Karpas-422 (cell line): ENCODE results near the gene ANP32A. TPM values are rescaled to one million over a fixed set of nuclear protein-coding genes. Genes with fewer than 3 reads are reported as not detected.
A peak's percentile ranks its signal among the peaks of the same experiment; 100 is the strongest.

Experiments
- DNase-seq: peaks from one replicate; pipeline ENCODE4 v3.0.0-alpha.2; 2015
- H2AFZ ChIP-seq: fragments of 200-600 bp; sonication (generic); 2 replicates; pipeline ENCODE4 v1.6.1; 2014; ENCODE audit warnings: antibody characterized with exemption, low read length, mixed read lengths
- H3K27ac ChIP-seq: fragments of 200-600 bp; sonication (generic); 2 replicates; pipeline ENCODE4 v1.5.1; 2014; ENCODE audit warnings: mild to moderate bottlenecking, low read length, moderate library complexity
- H3K27me3 ChIP-seq: fragments of 200-600 bp; sonication (generic); 2 replicates; pipeline ENCODE4 v1.6.1; 2014; ENCODE audit warnings: low read length, mixed read lengths
- H3K36me3 ChIP-seq: fragments of 200-600 bp; sonication (generic); 2 replicates; pipeline ENCODE4 v1.6.1; 2014; ENCODE audit warnings: low read length, mixed read lengths; ENCODE audit not compliant: insufficient read depth
- H3K4me1 ChIP-seq: fragments of 200-600 bp; sonication (generic); 2 replicates; pipeline ENCODE4 v1.6.1; 2014; ENCODE audit warnings: mild to moderate bottlenecking, low read length, mixed read lengths
- H3K4me2 ChIP-seq: fragments of 200-600 bp; sonication (generic); 2 replicates; pipeline ENCODE4 v1.6.1; 2014; ENCODE audit warnings: low read length, low read depth, mild to moderate bottlenecking; ENCODE audit not compliant: poor library complexity, severe bottlenecking
- H3K4me3 ChIP-seq: fragments of 200-600 bp; sonication (generic); 2 replicates; pipeline ENCODE4 v1.5.1; 2014; ENCODE audit warnings: mild to moderate bottlenecking, antibody characterized with exemption, low read length, mixed read lengths
- H3K79me2 ChIP-seq: fragments of 200-600 bp; sonication (generic); 2 replicates; pipeline ENCODE4 v1.6.1; 2014; ENCODE audit warnings: mild to moderate bottlenecking, low read length, mixed read lengths
- H3K9ac ChIP-seq: fragments of 200-600 bp; sonication (generic); 2 replicates; pipeline ENCODE4 v1.6.0; 2014; ENCODE audit warnings: low read length
- H3K9me2 ChIP-seq: fragments of 200-600 bp; sonication (generic), shearing (Covaris generic); replicated peaks from 2 replicates; pipeline ENCODE4 v1.6.0; 2014; ENCODE audit warnings: mild to moderate bottlenecking, low read length, moderate library complexity; ENCODE audit not compliant: insufficient read depth
- H3K9me3 ChIP-seq: fragments of 300-700, 200-600 bp; sonication (generic); 2 replicates; pipeline ENCODE4 v1.6.1; 2014; ENCODE audit warnings: low read length, mixed read lengths
- H4K20me1 ChIP-seq: fragments of 200-600 bp; sonication (generic); 2 replicates; pipeline ENCODE4 v1.6.1; 2014; ENCODE audit warnings: mild to moderate bottlenecking, antibody characterized with exemption, low read length, low read depth; ENCODE audit not compliant: insufficient read depth
- total RNA-seq: library from RNA; depleted of rRNA; stranded (reverse); fragments of >200 nt; shearing (Covaris generic); gene quantifications from 2 replicates; pipeline ENCODE4 v1.2.3, GENCODE V29; 2014; ENCODE audit warnings: low replicate concordance

The ANP32A gene
- total RNA-seq, 1 experiment from 2014 or later, result 99.5 TPM

GRCh38 chr15:68781766-68782588, 38.7 kb downstream of the ANP32A start:
- no peak overlapping the region for H3K4me2 ChIP-seq
- DNase-seq, result no peak
- no peaks in the 10 kb centered on the region for H3K27me3 ChIP-seq
- no peaks in the 10 kb centered on the region for H3K9me3 ChIP-seq
- no peaks in the 10 kb centered on the region for H3K9me2 ChIP-seq
- H3K79me2 ChIP-seq, result no peaks in the 10 kb centered on the region
- no peaks in the 10 kb centered on the region for H3K4me1 ChIP-seq
- H3K9ac ChIP-seq, result no peak overlapping the region
- peaks cover 32% of the 10 kb centered on the region for H4K20me1 ChIP-seq
- H3K4me3 ChIP-seq, result no peak overlapping the region
- no peak overlapping the region for H2AFZ ChIP-seq
- H3K36me3 ChIP-seq, result peaks cover 48% of the 10 kb centered on the region; the same call in 1 of the 2 replicates
- H3K27ac ChIP-seq, result no peak overlapping the region

- Histone ChIP-seq H3K27ac (no peak overlapping the region), H3K4me3 (no peak overlapping the region), H3K27me3 (no peaks in the 10 kb centered on the region), H3K4me1 (no peaks in the 10 kb centered on the region), H3K79me2 (no peaks in the 10 kb centered on the region), H3K9ac (no peak overlapping the region), H4K20me1 (peaks cover 26% of the 10 kb centered on the region), H3K4me2 (no peak overlapping the region), H3K9me3 (no peaks in the 10 kb centered on the region), H2AFZ (no peak overlapping the region), H3K9me2 (no peaks in the 10 kb centered on the region), H3K36me3 (peaks cover 44% of the 10 kb centered on the region; the same call in 1 of the 2 replicates)
- no peak for DNase-seq
These were observed 39.5 kb downstream of the ANP32A start for GRCh38 chr15:68781217-68781616.

- no peaks in the 10 kb centered on the region for H3K9me3 ChIP-seq
- no peak overlapping the region for H3K9ac ChIP-seq
- DNase-seq, result no peak
- H3K36me3 ChIP-seq, result peaks cover 44% of the 10 kb centered on the region; the same call in 1 of the 2 replicates
- no peaks in the 10 kb centered on the region for H3K4me1 ChIP-seq
- H3K27ac ChIP-seq, result no peak overlapping the region
- H3K79me2 ChIP-seq, result no peaks in the 10 kb centered on the region
- H3K4me2 ChIP-seq, result no peak overlapping the region
- no peaks in the 10 kb centered on the region for H3K9me2 ChIP-seq
- no peak overlapping the region for H2AFZ ChIP-seq
- H3K4me3 ChIP-seq, result no peak overlapping the region
- no peaks in the 10 kb centered on the region for H3K27me3 ChIP-seq
- H4K20me1 ChIP-seq, result peaks cover 19% of the 10 kb centered on the region
These were observed 41.8 kb downstream of the ANP32A start for GRCh38 chr15:68778876-68779275.

- Histone ChIP-seq H3K36me3 (peaks cover 26% of the 10 kb centered on the region; the same call in 1 of the 2 replicates), H3K4me3 (no peak overlapping the region), H3K9me2 (no peaks in the 10 kb centered on the region), H3K9ac (no peak overlapping the region), H3K79me2 (no peaks in the 10 kb centered on the region), H3K27ac (no peak overlapping the region), H2AFZ (no peak overlapping the region), H3K4me1 (no peaks in the 10 kb centered on the region), H4K20me1 (no peaks in the 10 kb centered on the region; the same call in 1 of the 2 replicates), H3K9me3 (no peaks in the 10 kb centered on the region), H3K27me3 (no peaks in the 10 kb centered on the region), H3K4me2 (no peak overlapping the region)
- DNase-seq, result peak; percentile 53
These were observed 44.0 kb downstream of the ANP32A start for GRCh38 chr15:68776477-68777270.

GRCh38 chr15:68775671-68776476, 44.8 kb downstream of the ANP32A start:
- H3K9me3 ChIP-seq, result no peaks in the 10 kb centered on the region
- no peaks in the 10 kb centered on the region for H3K4me1 ChIP-seq
- H2AFZ ChIP-seq, result no peak overlapping the region
- H3K4me2 ChIP-seq, result no peak overlapping the region
- H3K9ac ChIP-seq, result no peak overlapping the region
- no peaks in the 10 kb centered on the region for H3K27me3 ChIP-seq
- no peak overlapping the region for H3K27ac ChIP-seq
- DNase-seq, result peak; percentile 58
- no peak overlapping the region for H3K4me3 ChIP-seq
- H4K20me1 ChIP-seq, result no peaks in the 10 kb centered on the region; the same call in 1 of the 2 replicates
- H3K79me2 ChIP-seq, result no peaks in the 10 kb centered on the region
- H3K36me3 ChIP-seq, result peaks cover 25% of the 10 kb centered on the region; the same call in 1 of the 2 replicates
- no peaks in the 10 kb centered on the region for H3K9me2 ChIP-seq

- H3K4me3 ChIP-seq, result no peak overlapping the region
- no peak overlapping the region for H3K9ac ChIP-seq
- H3K4me2 ChIP-seq, result no peak overlapping the region
- no peak overlapping the region for H3K27ac ChIP-seq
- no peaks in the 10 kb centered on the region for H3K4me1 ChIP-seq
- H3K9me2 ChIP-seq, result no peaks in the 10 kb centered on the region
- H2AFZ ChIP-seq, result no peak overlapping the region
- H4K20me1 ChIP-seq, result no peaks in the 10 kb centered on the region; the same call in 1 of the 2 replicates
- H3K27me3 ChIP-seq, result no peaks in the 10 kb centered on the region
- H3K79me2 ChIP-seq, result no peaks in the 10 kb centered on the region
- peaks cover 21% of the 10 kb centered on the region; the same call in 1 of the 2 replicates for H3K36me3 ChIP-seq
- DNase-seq, result no peak
- no peaks in the 10 kb centered on the region for H3K9me3 ChIP-seq
These were observed 45.5 kb downstream of the ANP32A start for GRCh38 chr15:68775236-68775577.

- Histone ChIP-seq H3K4me2 (no peak overlapping the region), H3K4me3 (no peak overlapping the region), H3K9me3 (no peaks in the 10 kb centered on the region), H4K20me1 (no peaks in the 10 kb centered on the region; the same call in 1 of the 2 replicates), H3K36me3 (peaks cover 19% of the 10 kb centered on the region; the same call in 1 of the 2 replicates), H3K9me2 (no peaks in the 10 kb centered on the region), H3K79me2 (no peaks in the 10 kb centered on the region), H3K27me3 (no peaks in the 10 kb centered on the region), H3K4me1 (no peaks in the 10 kb centered on the region), H2AFZ (no peak overlapping the region), H3K9ac (no peak overlapping the region), H3K27ac (no peak overlapping the region)
- DNase-seq, result no peak
These were observed 46.0 kb downstream of the ANP32A start for GRCh38 chr15:68774521-68775235.
